Activated naive CD8-positive, alpha-beta T cell treated with anti-CD3 and anti-CD28 coated beads, Interleukin-2, amount 50 U/mL, for 24 hours (primary cell): ENCODE data around the gene CLCNKA.

Experiments
- ATAC-seq: fragments of 150-1000 bp; cut with Tn5 transposase; one replicate; pipeline ENCODE4 v1.10.0; 2021
- DNase-seq: peaks from one replicate; pipeline ENCODE4 v3.0.0; 2021
- H3K27ac Mint-ChIP-seq: one replicate; pipeline ENCODE4 v1.8.0; 2021; ENCODE audit warnings: mild to moderate bottlenecking, mixed read lengths
- H3K27me3 Mint-ChIP-seq: one replicate; pipeline ENCODE4 v1.8.0; 2021; ENCODE audit warnings: mixed read lengths
- H3K36me3 Mint-ChIP-seq: one replicate; pipeline ENCODE4 v1.8.0; 2021; ENCODE audit warnings: low read depth, mixed read lengths
- H3K4me1 Mint-ChIP-seq: one replicate; pipeline ENCODE4 v1.8.0; 2021; ENCODE audit warnings: mixed read lengths
- H3K4me3 Mint-ChIP-seq: one replicate; pipeline ENCODE4 v1.8.0; 2021; ENCODE audit warnings: mild to moderate bottlenecking, moderate library complexity, mixed read lengths
- H3K9me3 Mint-ChIP-seq: one replicate; pipeline ENCODE4 v1.8.0; 2021; ENCODE audit warnings: mixed read lengths

CLCNKA gene

GRCh38 chr1:16066245-16066644, 44.4 kb downstream of the CLCNKA start:
- Mint-ChIP-seq H3K27me3 (peaks cover 8% of the 10 kb centered on the region), H3K9me3 (no peaks in the 10 kb centered on the region)

GRCh38 chr1:16067127-16067768, 45.4 kb downstream of the CLCNKA start:
- DNase-seq (no peak), ATAC-seq (no peak)
- H3K27me3 Mint-ChIP-seq: peaks cover 13% of the 10 kb centered on the region
- H3K4me1 Mint-ChIP-seq: peaks cover 5% of the 10 kb centered on the region
- H3K36me3 Mint-ChIP-seq: no peaks in the 10 kb centered on the region
- H3K4me3 Mint-ChIP-seq: no peak overlapping the region
- no peaks in the 10 kb centered on the region for H3K9me3 Mint-ChIP-seq
- H3K27ac Mint-ChIP-seq: no peak overlapping the region

More at GRCh38 chr1:16066245-16066644, 44.4 kb downstream of the CLCNKA start:
- Mint-ChIP-seq H3K4me1 (peaks cover 5% of the 10 kb centered on the region), H3K27ac (no peak overlapping the region), H3K36me3 (no peaks in the 10 kb centered on the region), H3K4me3 (no peak overlapping the region)
- ATAC-seq (no peak), DNase-seq (no peak)

- DNase-seq (no peak), ATAC-seq (no peak)
- H3K4me3 Mint-ChIP-seq: no peak overlapping the region
- H3K27ac Mint-ChIP-seq: no peak overlapping the region
- H3K4me1 Mint-ChIP-seq: peaks cover 5% of the 10 kb centered on the region
- peaks cover 13% of the 10 kb centered on the region for H3K27me3 Mint-ChIP-seq
- H3K9me3 Mint-ChIP-seq: no peaks in the 10 kb centered on the region
- H3K36me3 Mint-ChIP-seq: no peaks in the 10 kb centered on the region
Measured at GRCh38 chr1:16067933-16068332, 46.1 kb downstream of the CLCNKA start.

- no peak for ATAC-seq
- no peak overlapping the region for H3K27ac Mint-ChIP-seq
- peaks cover 5% of the 10 kb centered on the region for H3K4me1 Mint-ChIP-seq
- H3K4me3 Mint-ChIP-seq: no peak overlapping the region
- no peaks in the 10 kb centered on the region for H3K9me3 Mint-ChIP-seq
- DNase-seq: no peak
- H3K27me3 Mint-ChIP-seq: peaks cover 13% of the 10 kb centered on the region
- no peaks in the 10 kb centered on the region for H3K36me3 Mint-ChIP-seq
Measured at GRCh38 chr1:16068356-16069270, 46.8 kb downstream of the CLCNKA start.

GRCh38 chr1:16070640-16071355, 49.0 kb downstream of the CLCNKA start:
- ATAC-seq (no peak), DNase-seq (no peak)
- Mint-ChIP-seq H3K4me1 (peaks cover 12% of the 10 kb centered on the region), H3K9me3 (no peaks in the 10 kb centered on the region), H3K4me3 (no peak overlapping the region), H3K36me3 (no peaks in the 10 kb centered on the region), H3K27me3 (peaks cover 14% of the 10 kb centered on the region), H3K27ac (no peak overlapping the region)

- no peak overlapping the region for H3K4me3 Mint-ChIP-seq
- no peak for ATAC-seq
Measured at GRCh38 chr1:16071614-16072013, 49.8 kb downstream of the CLCNKA start.

GRCh38 chr1:16072095-16072494, 50.3 kb downstream of the CLCNKA start:
- Mint-ChIP-seq H3K4me1 (peaks cover 12% of the 10 kb centered on the region), H3K36me3 (no peaks in the 10 kb centered on the region), H3K27ac (no peak overlapping the region), H3K4me3 (no peak overlapping the region), H3K27me3 (peaks cover 14% of the 10 kb centered on the region), H3K9me3 (no peaks in the 10 kb centered on the region)
- ATAC-seq (no peak), DNase-seq (no peak)

More at GRCh38 chr1:16071614-16072013, 49.8 kb downstream of the CLCNKA start:
- H3K27ac Mint-ChIP-seq: no peak overlapping the region
- H3K9me3 Mint-ChIP-seq: no peaks in the 10 kb centered on the region
- H3K27me3 Mint-ChIP-seq: peaks cover 14% of the 10 kb centered on the region
- H3K4me1 Mint-ChIP-seq: peaks cover 12% of the 10 kb centered on the region
- H3K36me3 Mint-ChIP-seq: no peaks in the 10 kb centered on the region
- DNase-seq: no peak

- H3K9me3 Mint-ChIP-seq: no peaks in the 10 kb centered on the region
- H3K27me3 Mint-ChIP-seq: peaks cover 14% of the 10 kb centered on the region
- H3K27ac Mint-ChIP-seq: no peak overlapping the region
- DNase-seq (no peak), ATAC-seq (peak; percentile 5)
- no peak overlapping the region for H3K4me3 Mint-ChIP-seq
- H3K4me1 Mint-ChIP-seq: peaks cover 12% of the 10 kb centered on the region
- no peaks in the 10 kb centered on the region for H3K36me3 Mint-ChIP-seq
Measured at GRCh38 chr1:16072616-16073484, 51.0 kb downstream of the CLCNKA start.

- ATAC-seq: peak; percentile 72
- Mint-ChIP-seq H3K4me3 (peak within 1 kb of the TSS; percentile 73), H3K36me3 (no peaks in the 10 kb centered on the region), H3K4me1 (peaks cover 12% of the 10 kb centered on the region), H3K27me3 (peaks cover 14% of the 10 kb centered on the region), H3K9me3 (no peaks in the 10 kb centered on the region), H3K27ac (peak within 1 kb of the TSS; percentile 59)
- DNase-seq: peak; percentile 51
Measured at GRCh38 chr1:16073490-16074119, 51.8 kb downstream of the CLCNKA start, which contains the start of gene FAM131C. FAM131C (minus strand) TSS chr1:16073651; CDS start chr1:16073442, 209 bp downstream.

- H3K36me3 Mint-ChIP-seq: no peaks in the 10 kb centered on the region
- DNase-seq (no peak), ATAC-seq (no peak)
- H3K9me3 Mint-ChIP-seq: no peaks in the 10 kb centered on the region
- peaks cover 18% of the 10 kb centered on the region for H3K4me1 Mint-ChIP-seq
- peaks cover 14% of the 10 kb centered on the region for H3K27me3 Mint-ChIP-seq
- peak overlapping the region; percentile 73 for H3K4me3 Mint-ChIP-seq
- H3K27ac Mint-ChIP-seq: no peak overlapping the region
Measured at GRCh38 chr1:16074217-16074616, 52.4 kb downstream of the CLCNKA start.

GRCh38 chr1:16075337-16076030, 53.6 kb downstream of the CLCNKA start:
- H3K4me3 Mint-ChIP-seq: no peak overlapping the region
- H3K27me3 Mint-ChIP-seq: peaks cover 14% of the 10 kb centered on the region
- H3K9me3 Mint-ChIP-seq: no peaks in the 10 kb centered on the region
- ATAC-seq: no peak
- peaks cover 13% of the 10 kb centered on the region for H3K4me1 Mint-ChIP-seq
- H3K36me3 Mint-ChIP-seq: no peaks in the 10 kb centered on the region
- DNase-seq: no peak
- H3K27ac Mint-ChIP-seq: no peak overlapping the region

GRCh38 chr1:16076031-16076864, 54.4 kb downstream of the CLCNKA start:
- no peak overlapping the region for H3K4me3 Mint-ChIP-seq
- H3K27ac Mint-ChIP-seq: no peak overlapping the region
- DNase-seq: no peak
- no peak for ATAC-seq
- H3K27me3 Mint-ChIP-seq: peaks cover 14% of the 10 kb centered on the region
- H3K9me3 Mint-ChIP-seq: no peaks in the 10 kb centered on the region
- H3K4me1 Mint-ChIP-seq: peaks cover 13% of the 10 kb centered on the region
- H3K36me3 Mint-ChIP-seq: no peaks in the 10 kb centered on the region
